ENCODE measurements around the gene CECR2. TPM values are rescaled to one million over a fixed set of nuclear protein-coding genes. Genes with fewer than 3 reads are reported as not detected.

CECR2 gene
- polyA plus RNA-seq, 1 of the 3 experiments (the other 2 are of a cell fraction) = not detected

- no peaks in the 10 kb centered on the region for H3F3A ChIP-seq (replicated peaks; ENCODE audit: insufficient read depth)
- TF ChIP-seq FOXJ3 (CRISPR knock-in tag; IDR thresholded peaks at IDR 0.05) (no peak), GATA2 (CRISPR knock-in tag; IDR thresholded peaks at IDR 0.05) (no peak), FOSL2 (IDR thresholded peaks at IDR 0.05; ENCODE audit: borderline replicate concordance, low read depth) (no peak), POLR2AphosphoS5 (IDR thresholded peaks at IDR 0.05; ENCODE audit: low read depth, low read length) (no peak), EP300 (IDR thresholded peaks at IDR 0.05; ENCODE audit: borderline replicate concordance in 1 of 2, low read depth in 1 of 2, low read length in 1 of 2) (no peak), USF1 (IDR thresholded peaks at IDR 0.05; ENCODE audit: borderline replicate concordance, low read depth) (no peak), SMC3 (IDR thresholded peaks at IDR 0.05; ENCODE audit: low read depth, low read length) (no peak), TEAD4 (IDR thresholded peaks at IDR 0.05; ENCODE audit: borderline replicate concordance, insufficient read depth) (no peak), JUND (IDR thresholded peaks at IDR 0.05) (no peak), RXRA (IDR thresholded peaks at IDR 0.05; ENCODE audit: borderline replicate concordance, low read depth) (no peak), USF2 (IDR thresholded peaks at IDR 0.05; ENCODE audit: borderline replicate concordance, low read depth, low read length) (no peak)
- H3K9me2 ChIP-seq = no peaks in the 10 kb centered on the region
- H3K27me3 ChIP-seq (ENCODE audit: insufficient read depth) = peaks cover 48% of the 10 kb centered on the region; the same call in 1 of the 2 replicates
- WGBS (ENCODE audit: low lambda C conversion rate) = 4% methylated on average over 5 of the region's 5 CpGs
- no peaks in the 10 kb centered on the region for H3K4me1 ChIP-seq (ENCODE audit: control insufficient read depth in 1 of 2, insufficient read depth in 2 of 2, low read depth in 1 of 2, low read length in 1 of 2)
- no peak overlapping the region for H2AFZ ChIP-seq (ENCODE audit: low read depth)
- H3K79me2 ChIP-seq (ENCODE audit: insufficient read depth) = no peaks in the 10 kb centered on the region
- H3K9ac ChIP-seq = no peak overlapping the region
- ChIA-PET POLR2A (no interaction called here), CTCF (no interaction called here)
- H3K9me3 ChIP-seq = no peaks in the 10 kb centered on the region
- H3K4me3 ChIP-seq (ENCODE audit: low read depth in 2 of 2, low read length in 1 of 2) = no peak overlapping the region
- no peak overlapping the region for H3K27ac ChIP-seq (ENCODE audit: low read depth in 2 of 2, low read length in 1 of 2)
- H4K20me1 ChIP-seq (ENCODE audit: insufficient read depth) = no peaks in the 10 kb centered on the region
- H3K36me3 ChIP-seq (replicated peaks in 1 of 2; ENCODE audit: control insufficient read depth in 1 of 2, insufficient read depth in 2 of 2, low read length in 1 of 2) = no peaks in the 10 kb centered on the region
- no peak for DNase-seq
- H3K4me2 ChIP-seq = no peak overlapping the region
Observed at GRCh38 chr22:17390087-17390486, 20.8 kb downstream of the CECR2 start.

GRCh38 chr22:17396516-17396915 lies 27.3 kb downstream of the CECR2 start:
- Histone ChIP-seq H3K9ac (no peak overlapping the region), H3K4me2 (no peak overlapping the region), H3K9me2 (no peaks in the 10 kb centered on the region), H3K79me2 (ENCODE audit: insufficient read depth) (no peaks in the 10 kb centered on the region), H4K20me1 (ENCODE audit: insufficient read depth) (no peaks in the 10 kb centered on the region), H3K9me3 (no peaks in the 10 kb centered on the region), H3F3A (replicated peaks; ENCODE audit: insufficient read depth) (no peaks in the 10 kb centered on the region), H2AFZ (ENCODE audit: low read depth) (no peak overlapping the region), H3K27ac (ENCODE audit: low read depth in 2 of 2, low read length in 1 of 2) (no peak overlapping the region), H3K4me1 (ENCODE audit: control insufficient read depth in 1 of 2, insufficient read depth in 2 of 2, low read depth in 1 of 2, low read length in 1 of 2) (no peaks in the 10 kb centered on the region), H3K4me3 (ENCODE audit: low read depth in 2 of 2, low read length in 1 of 2) (no peak overlapping the region), H3K36me3 (replicated peaks in 1 of 2; ENCODE audit: control insufficient read depth in 1 of 2, insufficient read depth in 2 of 2, low read length in 1 of 2) (no peaks in the 10 kb centered on the region), H3K27me3 (ENCODE audit: insufficient read depth) (peaks cover 44% of the 10 kb centered on the region)
- ChIA-PET CTCF (no interaction called here), POLR2A (no interaction called here)
- 27% methylated on average over 3 of the region's 3 CpGs for WGBS (ENCODE audit: low lambda C conversion rate)
- no peak for DNase-seq
- TF ChIP-seq RXRA (IDR thresholded peaks at IDR 0.05; ENCODE audit: borderline replicate concordance, low read depth) = no peak
- TF ChIP-seq RCOR1 (IDR thresholded peaks at IDR 0.05; ENCODE audit: low read length) = no peak
- no peak for TF ChIP-seq MXI1 (IDR thresholded peaks at IDR 0.05; ENCODE audit: low read depth, low read length)
- no peak for TF ChIP-seq REST (IDR thresholded peaks at IDR 0.05; ENCODE audit: low read depth, low read length)
- TF ChIP-seq ELF1 (IDR thresholded peaks at IDR 0.05) = no peak
- TF ChIP-seq RAD21 (IDR thresholded peaks at IDR 0.05; ENCODE audit: low read length) = no peak
- TF ChIP-seq CTCF (IDR thresholded peaks at IDR 0.05) = no peak
- no peak for TF ChIP-seq TAF1 (IDR thresholded peaks at IDR 0.05; ENCODE audit: borderline replicate concordance, low read depth, low read length)
- TF ChIP-seq JUND (IDR thresholded peaks at IDR 0.05) = no peak
- no peak for TF ChIP-seq USF2 (IDR thresholded peaks at IDR 0.05; ENCODE audit: borderline replicate concordance, low read depth, low read length)
- TF ChIP-seq FOXM1 (IDR thresholded peaks at IDR 0.05; ENCODE audit: low read depth) = no peak
- TF ChIP-seq TCF12 (IDR thresholded peaks at IDR 0.05) = no peak
- TF ChIP-seq RFX5 (IDR thresholded peaks at IDR 0.05; ENCODE audit: low read length) = no peak
